ENCODE data around the gene SASH1.

The SASH1 gene

GRCh38 chr6:148491638-148492251, 149.1 kb downstream of the SASH1 start:
- Histone ChIP-seq H3K27ac (ENCODE audit: low read length) (no peak overlapping the region), H3K4me1 (ENCODE audit: control insufficient read depth in 1 of 2, insufficient read depth in 2 of 2, low read length in 2 of 2) (peaks cover 0 to 4% of the 10 kb centered on the region in 2 donors), H3K4me3 (ENCODE audit: low read depth in 1 of 2, low read length in 2 of 2) (no peak overlapping the region), H3K9me3 (ENCODE audit: control insufficient read depth in 1 of 2, low read length in 2 of 2) (no peaks in the 10 kb centered on the region), H3K27me3 (ENCODE audit: low read depth, low read length) (no peaks in the 10 kb centered on the region), H3K36me3 (ENCODE audit: control insufficient read depth in 1 of 2, insufficient read depth in 2 of 2, low read length in 2 of 2) (peaks cover 10 to 16% of the 10 kb centered on the region in 2 donors)

DNA sequence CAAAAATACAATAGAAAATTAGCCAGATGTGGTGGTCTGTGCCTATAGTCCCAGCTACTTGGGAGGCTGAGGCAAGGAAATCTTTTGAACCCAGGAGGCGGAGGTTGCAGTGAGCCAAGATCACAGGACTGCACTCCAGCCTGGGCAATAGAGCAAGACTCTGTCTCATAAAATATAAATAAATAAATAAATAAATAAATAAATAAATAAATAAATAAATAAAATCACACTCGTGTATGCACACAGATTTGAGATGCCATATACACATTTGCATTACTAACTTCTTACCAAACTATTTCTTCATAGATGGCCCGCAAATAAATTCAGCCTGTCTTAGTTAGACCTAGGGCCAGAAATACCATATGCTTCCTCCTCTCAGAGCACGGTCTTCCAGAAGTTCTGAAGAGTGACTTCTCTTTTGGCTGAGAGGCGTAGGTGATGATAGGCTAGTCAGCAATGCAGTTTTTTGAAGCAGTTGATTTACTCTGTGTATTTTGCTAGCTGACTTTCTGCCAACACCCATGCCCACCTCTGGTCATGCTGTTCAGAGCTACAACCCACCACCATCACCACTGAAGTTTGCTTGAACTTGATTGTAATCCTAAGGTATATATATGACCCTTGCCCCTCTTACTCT, 150.1 kb downstream of the SASH1 start:
- no peak overlapping the region for H3K27ac ChIP-seq (ENCODE audit: low read length)
- H3K36me3 ChIP-seq (ENCODE audit: control insufficient read depth in 1 of 2, insufficient read depth in 2 of 2, low read length in 2 of 2): peaks cover 6 to 9% of the 10 kb centered on the region in 2 donors
- no peaks in the 10 kb centered on the region for H3K27me3 ChIP-seq (ENCODE audit: low read depth, low read length)
- H3K9me3 ChIP-seq (ENCODE audit: control insufficient read depth in 1 of 2, low read length in 2 of 2): no peaks in the 10 kb centered on the region
- H3K4me1 ChIP-seq (ENCODE audit: control insufficient read depth in 1 of 2, insufficient read depth in 2 of 2, low read length in 2 of 2): peaks cover 0 to 4% of the 10 kb centered on the region in 2 donors
- H3K4me3 ChIP-seq (ENCODE audit: low read depth in 1 of 2, low read length in 2 of 2): no peak overlapping the region

- Histone ChIP-seq H3K36me3 (ENCODE audit: control insufficient read depth in 1 of 2, insufficient read depth in 2 of 2, low read length in 2 of 2) (peaks cover 0 to 3% of the 10 kb centered on the region in 2 donors), H3K4me1 (ENCODE audit: control insufficient read depth in 1 of 2, insufficient read depth in 2 of 2, low read length in 2 of 2) (peaks cover 0 to 4% of the 10 kb centered on the region in 2 donors), H3K27ac (ENCODE audit: low read length) (no peak overlapping the region), H3K4me3 (ENCODE audit: low read depth in 1 of 2, low read length in 2 of 2) (no peak overlapping the region), H3K9me3 (ENCODE audit: control insufficient read depth in 1 of 2, low read length in 2 of 2) (no peaks in the 10 kb centered on the region), H3K27me3 (ENCODE audit: low read depth, low read length) (no peaks in the 10 kb centered on the region)
Measured at GRCh38 chr6:148493424-148493823, 150.8 kb downstream of the SASH1 start.

GRCh38 chr6:148494226-148494625, 151.6 kb downstream of the SASH1 start:
- Histone ChIP-seq H3K9me3 (ENCODE audit: control insufficient read depth in 1 of 2, low read length in 2 of 2) (no peaks in the 10 kb centered on the region), H3K36me3 (ENCODE audit: control insufficient read depth in 1 of 2, insufficient read depth in 2 of 2, low read length in 2 of 2) (no peaks in the 10 kb centered on the region), H3K4me1 (ENCODE audit: control insufficient read depth in 1 of 2, insufficient read depth in 2 of 2, low read length in 2 of 2) (peaks cover 0 to 4% of the 10 kb centered on the region in 2 donors), H3K4me3 (ENCODE audit: low read depth in 1 of 2, low read length in 2 of 2) (no peak overlapping the region), H3K27me3 (ENCODE audit: low read depth, low read length) (no peaks in the 10 kb centered on the region), H3K27ac (ENCODE audit: low read length) (peak overlapping the region; percentile 45)

DNA sequence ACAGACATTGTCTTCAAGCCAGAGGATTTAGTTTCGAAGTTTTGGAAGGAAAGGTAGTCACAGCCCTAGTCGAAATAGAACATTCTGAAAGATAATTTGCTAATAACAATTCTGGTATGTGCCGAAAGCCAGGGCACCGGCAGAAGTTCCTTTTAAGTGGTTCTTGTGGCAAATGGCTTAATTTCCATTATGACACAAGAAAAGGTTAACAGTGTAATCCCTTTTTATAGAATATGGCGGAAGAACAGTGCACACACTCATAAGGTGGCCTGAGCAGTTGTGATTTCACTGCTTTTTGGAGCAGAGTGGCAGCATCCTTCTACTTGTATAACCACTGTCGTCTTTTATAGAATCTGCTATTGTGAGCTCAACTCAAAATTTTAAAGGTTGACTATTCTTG, 152.4 kb downstream of the SASH1 start:
- Histone ChIP-seq H3K9me3 (ENCODE audit: control insufficient read depth in 1 of 2, low read length in 2 of 2) (no peaks in the 10 kb centered on the region), H3K36me3 (ENCODE audit: control insufficient read depth in 1 of 2, insufficient read depth in 2 of 2, low read length in 2 of 2) (no peaks in the 10 kb centered on the region), H3K27ac (ENCODE audit: low read length) (no peak overlapping the region), H3K27me3 (ENCODE audit: low read depth, low read length) (no peaks in the 10 kb centered on the region), H3K4me1 (ENCODE audit: control insufficient read depth in 1 of 2, insufficient read depth in 2 of 2, low read length in 2 of 2) (peaks cover 0 to 4% of the 10 kb centered on the region in 2 donors), H3K4me3 (ENCODE audit: low read depth in 1 of 2, low read length in 2 of 2) (no peak overlapping the region)

DNA sequence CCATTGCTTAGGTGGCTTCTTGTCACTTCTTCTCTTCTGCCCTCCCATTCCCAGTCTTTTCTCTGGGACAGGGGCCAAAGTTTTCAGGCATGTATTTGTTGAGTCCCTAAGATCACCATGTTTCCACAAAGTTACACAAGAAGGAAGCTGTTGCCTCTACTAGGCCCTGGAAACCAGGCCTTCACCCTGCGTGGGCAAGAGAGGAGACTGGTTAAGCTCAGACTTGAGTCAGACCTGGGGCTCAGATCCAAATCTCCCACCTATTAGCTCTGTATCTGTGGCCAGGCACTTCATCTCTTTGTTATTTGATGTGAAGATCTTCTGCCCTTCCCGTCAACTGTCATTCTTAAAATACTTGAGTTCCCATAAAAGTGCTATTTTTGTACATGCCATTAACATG, 154.6 kb downstream of the SASH1 start:
- H3K4me1 ChIP-seq (ENCODE audit: control insufficient read depth in 1 of 2, insufficient read depth in 2 of 2, low read length in 2 of 2): peaks cover 0 to 4% of the 10 kb centered on the region in 2 donors
- H3K36me3 ChIP-seq (ENCODE audit: control insufficient read depth in 1 of 2, insufficient read depth in 2 of 2, low read length in 2 of 2): peaks cover 0 to 6% of the 10 kb centered on the region in 2 donors
- no peak overlapping the region for H3K27ac ChIP-seq (ENCODE audit: low read length)

GRCh38 chr6:148497717-148498116, 155.1 kb downstream of the SASH1 start:
- Histone ChIP-seq H3K9me3 (ENCODE audit: control insufficient read depth in 1 of 2, low read length in 2 of 2) (no peaks in the 10 kb centered on the region), H3K4me3 (ENCODE audit: low read depth in 1 of 2, low read length in 2 of 2) (no peak overlapping the region), H3K27me3 (ENCODE audit: low read depth, low read length) (no peaks in the 10 kb centered on the region), H3K27ac (ENCODE audit: low read length) (no peak overlapping the region), H3K4me1 (ENCODE audit: control insufficient read depth in 1 of 2, insufficient read depth in 2 of 2, low read length in 2 of 2) (peaks cover 0 to 4% of the 10 kb centered on the region in 2 donors), H3K36me3 (ENCODE audit: control insufficient read depth in 1 of 2, insufficient read depth in 2 of 2, low read length in 2 of 2) (peaks cover 0 to 6% of the 10 kb centered on the region in 2 donors)

More for the DNA sequence above, 154.6 kb downstream of the SASH1 start:
- Histone ChIP-seq H3K9me3 (ENCODE audit: control insufficient read depth in 1 of 2, low read length in 2 of 2) (no peaks in the 10 kb centered on the region), H3K4me3 (ENCODE audit: low read depth in 1 of 2, low read length in 2 of 2) (no peak overlapping the region), H3K27me3 (ENCODE audit: low read depth, low read length) (no peaks in the 10 kb centered on the region)

DNA sequence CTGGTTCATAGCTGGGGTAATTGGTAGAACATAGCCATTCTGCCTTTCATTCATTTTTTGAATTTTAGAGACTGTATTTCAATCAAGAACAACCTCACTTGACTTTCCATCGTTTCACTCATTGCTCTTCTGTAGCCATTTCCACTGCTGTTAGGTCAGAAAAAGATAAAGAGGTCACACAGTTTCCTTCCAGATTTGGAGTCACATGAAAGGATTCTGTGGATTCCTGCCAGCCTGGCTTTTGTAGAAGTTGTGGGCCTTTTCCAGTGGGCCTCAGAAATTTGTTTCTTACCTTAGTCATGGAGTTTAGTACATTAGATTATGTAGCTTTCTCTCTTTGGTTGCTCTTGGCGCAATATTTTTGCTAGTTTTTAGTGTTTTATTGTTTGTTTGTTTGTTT, 157.8 kb downstream of the SASH1 start:
- Histone ChIP-seq H3K36me3 (ENCODE audit: control insufficient read depth in 1 of 2, insufficient read depth in 2 of 2, low read length in 2 of 2) (peaks cover 0 to 6% of the 10 kb centered on the region in 2 donors), H3K9me3 (ENCODE audit: control insufficient read depth in 1 of 2, low read length in 2 of 2) (no peaks in the 10 kb centered on the region), H3K27ac (ENCODE audit: low read length) (peak overlapping the region; percentile 1), H3K4me3 (ENCODE audit: low read depth in 1 of 2, low read length in 2 of 2) (no peak overlapping the region), H3K4me1 (ENCODE audit: control insufficient read depth in 1 of 2, insufficient read depth in 2 of 2, low read length in 2 of 2) (no peaks in the 10 kb centered on the region), H3K27me3 (ENCODE audit: low read depth, low read length) (no peaks in the 10 kb centered on the region)

- Histone ChIP-seq H3K4me1 (ENCODE audit: control insufficient read depth in 1 of 2, insufficient read depth in 2 of 2, low read length in 2 of 2) (no peaks in the 10 kb centered on the region), H3K4me3 (ENCODE audit: low read depth in 1 of 2, low read length in 2 of 2) (no peak overlapping the region), H3K36me3 (ENCODE audit: control insufficient read depth in 1 of 2, insufficient read depth in 2 of 2, low read length in 2 of 2) (peaks cover 0 to 6% of the 10 kb centered on the region in 2 donors), H3K27ac (ENCODE audit: low read length) (peak overlapping the region; percentile 77), H3K9me3 (ENCODE audit: control insufficient read depth in 1 of 2, low read length in 2 of 2) (no peaks in the 10 kb centered on the region), H3K27me3 (ENCODE audit: low read depth, low read length) (no peaks in the 10 kb centered on the region)
Measured at GRCh38 chr6:148501178-148501590, 158.5 kb downstream of the SASH1 start.

GRCh38 chr6:148502083-148502772, 159.6 kb downstream of the SASH1 start:
- Histone ChIP-seq H3K9me3 (ENCODE audit: control insufficient read depth in 1 of 2, low read length in 2 of 2) (no peaks in the 10 kb centered on the region), H3K27me3 (ENCODE audit: low read depth, low read length) (no peaks in the 10 kb centered on the region), H3K4me3 (ENCODE audit: low read depth in 1 of 2, low read length in 2 of 2) (no peak overlapping the region), H3K36me3 (ENCODE audit: control insufficient read depth in 1 of 2, insufficient read depth in 2 of 2, low read length in 2 of 2) (peaks cover 0 to 6% of the 10 kb centered on the region in 2 donors), H3K27ac (ENCODE audit: low read length) (peak overlapping the region; percentile 77), H3K4me1 (ENCODE audit: control insufficient read depth in 1 of 2, insufficient read depth in 2 of 2, low read length in 2 of 2) (no peaks in the 10 kb centered on the region)

- no peaks in the 10 kb centered on the region for H3K4me1 ChIP-seq (ENCODE audit: control insufficient read depth in 1 of 2, insufficient read depth in 2 of 2, low read length in 2 of 2)
- H3K9me3 ChIP-seq (ENCODE audit: control insufficient read depth in 1 of 2, low read length in 2 of 2): no peaks in the 10 kb centered on the region
- no peaks in the 10 kb centered on the region for H3K27me3 ChIP-seq (ENCODE audit: low read depth, low read length)
- no peak overlapping the region for H3K4me3 ChIP-seq (ENCODE audit: low read depth in 1 of 2, low read length in 2 of 2)
- H3K36me3 ChIP-seq (ENCODE audit: control insufficient read depth in 1 of 2, insufficient read depth in 2 of 2, low read length in 2 of 2): peaks cover 0 to 6% of the 10 kb centered on the region in 2 donors
- peak overlapping the region; percentile 77 for H3K27ac ChIP-seq (ENCODE audit: low read length)
Measured at GRCh38 chr6:148502773-148503135, 160.1 kb downstream of the SASH1 start.
